ENCODE measurements around the gene RTN4RL1. TPM values are rescaled to one million over a fixed set of nuclear protein-coding genes. Genes with fewer than 3 reads are reported as not detected.
"Not testable (repeated sequence)": the region's sequence is repeated elsewhere in the genome, so short reads cannot be mapped to it uniquely, and the experiment has no call there.

Gene RTN4RL1
- total RNA-seq, 1 donor from 2014 or later = 3.7 TPM

DNA sequence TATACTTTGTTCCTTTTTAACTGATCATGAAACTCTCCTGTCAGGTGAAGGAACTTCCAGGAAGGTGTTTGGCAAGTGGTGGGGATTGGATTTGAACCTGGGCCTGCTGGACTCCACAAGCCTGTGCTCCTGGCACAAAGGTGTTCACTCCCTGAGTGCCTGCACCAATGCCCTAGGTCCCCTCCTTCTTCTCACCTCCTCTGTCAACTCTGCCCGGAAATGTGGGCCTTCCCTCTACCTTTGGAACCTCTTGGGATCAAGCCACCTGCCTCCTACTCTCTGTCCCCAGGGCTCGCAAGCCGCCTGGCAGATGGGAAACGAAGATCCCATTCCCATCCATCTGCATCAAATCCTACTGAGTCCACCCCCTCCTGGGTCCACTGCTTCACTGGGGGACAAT lies 40.0 kb downstream of the RTN4RL1 start:
- H3K27me3 ChIP-seq = no peaks in the 10 kb centered on the region
- H3K4me3 ChIP-seq = no peak overlapping the region
- DNase-seq (ENCODE audit: extremely low spot score in 2 of 2) = no peak
- H3K36me3 ChIP-seq = no peaks in the 10 kb centered on the region
- H3K4me1 ChIP-seq = peaks cover 16% of the 10 kb centered on the region
- no peak overlapping the region for H3K27ac ChIP-seq
- TF ChIP-seq POLR2A (IDR thresholded peaks at IDR 0.05) (no peak), POLR2AphosphoS5 (IDR thresholded peaks at IDR 0.05; ENCODE audit: insufficient read depth in 1 of 2, low read depth in 1 of 2) (no peak)
- TF ChIP-seq, protein P1, sequence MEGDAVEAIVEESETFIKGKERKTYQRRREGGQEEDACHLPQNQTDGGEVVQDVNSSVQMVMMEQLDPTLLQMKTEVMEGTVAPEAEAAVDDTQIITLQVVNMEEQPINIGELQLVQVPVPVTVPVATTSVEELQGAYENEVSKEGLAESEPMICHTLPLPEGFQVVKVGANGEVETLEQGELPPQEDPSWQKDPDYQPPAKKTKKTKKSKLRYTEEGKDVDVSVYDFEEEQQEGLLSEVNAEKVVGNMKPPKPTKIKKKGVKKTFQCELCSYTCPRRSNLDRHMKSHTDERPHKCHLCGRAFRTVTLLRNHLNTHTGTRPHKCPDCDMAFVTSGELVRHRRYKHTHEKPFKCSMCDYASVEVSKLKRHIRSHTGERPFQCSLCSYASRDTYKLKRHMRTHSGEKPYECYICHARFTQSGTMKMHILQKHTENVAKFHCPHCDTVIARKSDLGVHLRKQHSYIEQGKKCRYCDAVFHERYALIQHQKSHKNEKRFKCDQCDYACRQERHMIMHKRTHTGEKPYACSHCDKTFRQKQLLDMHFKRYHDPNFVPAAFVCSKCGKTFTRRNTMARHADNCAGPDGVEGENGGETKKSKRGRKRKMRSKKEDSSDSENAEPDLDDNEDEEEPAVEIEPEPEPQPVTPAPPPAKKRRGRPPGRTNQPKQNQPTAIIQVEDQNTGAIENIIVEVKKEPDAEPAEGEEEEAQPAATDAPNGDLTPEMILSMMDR (IDR thresholded peaks at IDR 0.05) = no peak
- intact Hi-C loops (cut with DNase I) = no loop called here
- H3K9me3 ChIP-seq = no peaks in the 10 kb centered on the region

DNA sequence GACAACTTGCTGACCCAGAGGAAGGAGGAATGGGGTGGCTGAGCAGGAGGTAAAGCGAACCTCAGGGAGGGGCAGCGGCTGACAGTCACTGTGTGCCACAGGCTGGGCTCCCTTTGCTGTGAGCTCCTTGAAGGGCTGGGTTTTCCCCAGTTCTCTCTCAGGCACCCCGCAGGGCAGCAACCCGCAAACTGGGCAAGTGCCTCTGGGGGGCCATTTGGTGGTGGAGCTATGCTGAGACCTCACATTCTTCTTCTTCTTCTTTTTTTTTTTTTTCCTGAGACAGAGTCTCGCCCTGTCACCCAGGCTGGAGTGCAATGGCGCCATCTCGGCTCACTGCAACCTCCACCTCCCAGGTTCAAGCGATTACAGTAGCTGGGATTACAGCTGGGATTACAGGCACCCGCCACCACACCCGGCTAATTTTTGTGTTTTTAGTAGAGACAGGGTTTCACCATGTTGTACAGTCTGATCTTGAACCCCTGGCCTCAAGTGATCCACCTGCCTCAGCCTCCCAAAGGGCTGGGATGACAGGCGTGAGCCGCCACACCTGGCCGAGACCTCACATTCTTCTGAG lies 42.3 kb downstream of the RTN4RL1 start:
- H3K36me3 ChIP-seq; intact Hi-C loops (cut with DNase I); H3K4me3 ChIP-seq; H3K4me1 ChIP-seq; H3K27ac ChIP-seq; DNase-seq (ENCODE audit: extremely low spot score in 2 of 2); H3K27me3 ChIP-seq; H3K9me3 ChIP-seq: not testable (repeated sequence)

DNA sequence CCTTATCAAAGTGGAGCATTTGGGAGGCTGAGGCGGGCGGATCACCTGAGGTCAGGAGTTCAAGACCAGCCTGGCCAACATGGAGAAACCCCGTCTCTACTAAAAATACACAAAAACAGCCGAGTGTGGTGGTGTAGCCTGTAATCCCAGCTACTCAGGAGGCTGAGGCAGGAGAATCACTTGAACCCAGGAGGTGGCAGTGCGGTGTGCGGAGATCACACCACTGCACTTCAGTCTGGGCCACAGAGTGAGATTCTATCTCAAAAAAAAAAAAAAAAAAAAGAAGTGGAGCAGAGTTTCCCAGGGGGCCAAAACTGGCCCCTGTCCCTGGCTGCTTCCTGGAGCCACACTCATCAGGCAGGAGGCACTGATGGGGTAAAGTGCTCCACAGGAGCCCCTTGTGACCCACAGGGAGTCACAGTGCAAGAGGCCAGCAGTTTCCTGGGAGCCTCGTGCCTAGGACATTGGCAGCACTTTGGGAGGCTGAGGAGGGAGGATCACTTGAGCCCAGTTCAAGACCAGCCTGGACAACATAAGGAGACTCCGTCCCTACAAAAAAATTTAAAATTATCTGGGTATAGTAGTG lies 44.4 kb downstream of the RTN4RL1 start:
- Histone ChIP-seq H3K27ac (no peak overlapping the region), H3K4me1 (peaks cover 16% of the 10 kb centered on the region)

DNA sequence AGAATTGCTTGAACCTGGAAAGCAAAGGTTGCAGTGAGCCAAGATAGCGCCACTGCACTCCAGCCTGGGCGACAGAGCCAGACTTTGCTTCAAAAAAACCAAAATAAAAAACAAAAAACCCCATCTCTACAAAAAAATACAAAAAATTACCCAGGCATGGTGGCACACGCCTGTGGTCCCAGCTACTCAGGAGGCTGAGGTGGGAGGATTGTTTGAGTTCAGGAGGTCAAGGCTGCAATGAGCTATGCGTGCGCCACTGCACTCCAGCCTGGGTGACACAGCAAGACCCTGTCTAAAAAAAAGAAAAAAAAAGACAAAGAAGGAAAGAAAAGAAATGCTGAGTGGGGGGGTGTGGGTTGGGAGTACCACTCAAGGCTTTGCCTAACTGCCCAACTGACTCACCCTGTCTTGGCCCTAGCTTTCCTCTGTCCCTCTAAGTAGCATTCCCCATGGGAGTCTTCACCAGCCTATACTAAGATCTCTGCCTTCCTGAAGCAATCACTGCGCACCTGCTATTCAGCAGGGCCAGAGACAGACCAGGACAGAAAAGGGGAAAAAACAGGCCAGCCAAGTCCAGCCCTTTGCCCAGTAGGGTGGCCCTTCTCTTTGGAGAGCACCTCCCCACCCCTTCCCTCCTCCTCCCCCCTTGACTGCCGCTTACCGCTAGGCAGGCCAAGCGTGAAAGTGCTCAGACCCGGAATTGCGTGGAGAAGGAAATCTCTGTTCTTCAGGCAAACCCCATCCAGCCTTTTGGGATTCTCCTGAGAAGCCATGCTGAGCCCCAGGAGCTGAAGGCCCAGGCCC lies 45.8 kb downstream of the RTN4RL1 start:
- TF ChIP-seq POLR2AphosphoS5 (IDR thresholded peaks at IDR 0.05; ENCODE audit: insufficient read depth in 1 of 2, low read depth in 1 of 2) = no peak
- TF ChIP-seq POLR2A (IDR thresholded peaks at IDR 0.05) = no peak
- TF ChIP-seq, protein P1 (IDR thresholded peaks at IDR 0.05) = no peak
- no peak for DNase-seq (ENCODE audit: extremely low spot score in 2 of 2)
- intact Hi-C loops (cut with DNase I) = no loop called here
- H3K9me3 ChIP-seq = no peaks in the 10 kb centered on the region
- H3K4me1 ChIP-seq = peaks cover 16% of the 10 kb centered on the region
- H3K27ac ChIP-seq = no peak overlapping the region
- no peaks in the 10 kb centered on the region for H3K36me3 ChIP-seq
- H3K4me3 ChIP-seq = no peak overlapping the region
- H3K27me3 ChIP-seq = no peaks in the 10 kb centered on the region

More for the DNA sequence above, 44.4 kb downstream of the RTN4RL1 start:
- H3K36me3 ChIP-seq = no peaks in the 10 kb centered on the region
- H3K4me3 ChIP-seq = no peak overlapping the region
- H3K9me3 ChIP-seq = no peaks in the 10 kb centered on the region
- TF ChIP-seq POLR2AphosphoS5 (IDR thresholded peaks at IDR 0.05; ENCODE audit: insufficient read depth in 1 of 2, low read depth in 1 of 2) (no peak), POLR2A (IDR thresholded peaks at IDR 0.05) (no peak)
- TF ChIP-seq, protein P1 (IDR thresholded peaks at IDR 0.05) = no peak
- no peak for DNase-seq (ENCODE audit: extremely low spot score in 2 of 2)
- H3K27me3 ChIP-seq = no peaks in the 10 kb centered on the region
- intact Hi-C loops (cut with DNase I) = no loop called here

DNA sequence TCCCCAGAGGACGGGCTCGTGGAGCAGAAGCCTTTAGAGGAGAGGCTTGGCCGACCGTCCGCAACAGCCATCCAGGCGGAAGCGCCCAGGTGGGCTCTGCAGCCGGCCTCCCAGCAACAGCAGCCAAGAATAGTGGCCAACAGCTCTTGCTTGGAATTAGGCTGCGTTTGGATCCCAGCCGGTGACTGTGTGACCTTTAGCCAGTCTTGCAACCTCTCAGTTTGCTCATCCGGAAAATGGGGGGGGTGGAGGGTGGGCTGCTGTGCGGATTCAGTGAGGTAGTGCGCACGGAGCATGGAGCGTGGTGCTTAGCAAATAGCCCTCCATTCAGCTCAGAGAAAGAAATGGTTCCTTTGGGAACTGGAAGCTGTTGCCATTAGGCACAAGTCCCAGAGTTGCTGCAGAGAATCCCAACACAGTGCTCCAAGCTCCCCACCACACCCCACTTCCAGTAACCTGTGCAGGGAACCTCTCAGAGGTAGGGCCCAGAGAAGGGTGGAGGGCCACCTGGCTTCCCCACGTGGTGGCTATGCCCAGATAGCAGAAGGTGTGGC lies 46.7 kb downstream of the RTN4RL1 start:
- intact Hi-C loops (cut with DNase I) = no loop called here
- no peak for TF ChIP-seq POLR2AphosphoS5 (IDR thresholded peaks at IDR 0.05; ENCODE audit: insufficient read depth in 1 of 2, low read depth in 1 of 2)
- no peak for TF ChIP-seq POLR2A (IDR thresholded peaks at IDR 0.05)
- TF ChIP-seq, protein P1 (IDR thresholded peaks at IDR 0.05) = no peak
- no peak overlapping the region for H3K27ac ChIP-seq
- peaks cover 16% of the 10 kb centered on the region for H3K4me1 ChIP-seq
- no peaks in the 10 kb centered on the region for H3K9me3 ChIP-seq
- no peak overlapping the region for H3K4me3 ChIP-seq
- no peaks in the 10 kb centered on the region for H3K27me3 ChIP-seq
- DNase-seq (ENCODE audit: extremely low spot score in 2 of 2) = no peak
- H3K36me3 ChIP-seq = no peaks in the 10 kb centered on the region

All from vagina (tissue), 2 donors.